Activated T-cell treated with anti-CD3 and anti-CD28 coated beads for 4 hours (primary cell): ENCODE measurements around the gene P4HA2.

Experiments used
- DNase-seq: peaks from one replicate; pipeline ENCODE4 v3.0.0-alpha.2; 2020

The P4HA2 gene

DNA sequence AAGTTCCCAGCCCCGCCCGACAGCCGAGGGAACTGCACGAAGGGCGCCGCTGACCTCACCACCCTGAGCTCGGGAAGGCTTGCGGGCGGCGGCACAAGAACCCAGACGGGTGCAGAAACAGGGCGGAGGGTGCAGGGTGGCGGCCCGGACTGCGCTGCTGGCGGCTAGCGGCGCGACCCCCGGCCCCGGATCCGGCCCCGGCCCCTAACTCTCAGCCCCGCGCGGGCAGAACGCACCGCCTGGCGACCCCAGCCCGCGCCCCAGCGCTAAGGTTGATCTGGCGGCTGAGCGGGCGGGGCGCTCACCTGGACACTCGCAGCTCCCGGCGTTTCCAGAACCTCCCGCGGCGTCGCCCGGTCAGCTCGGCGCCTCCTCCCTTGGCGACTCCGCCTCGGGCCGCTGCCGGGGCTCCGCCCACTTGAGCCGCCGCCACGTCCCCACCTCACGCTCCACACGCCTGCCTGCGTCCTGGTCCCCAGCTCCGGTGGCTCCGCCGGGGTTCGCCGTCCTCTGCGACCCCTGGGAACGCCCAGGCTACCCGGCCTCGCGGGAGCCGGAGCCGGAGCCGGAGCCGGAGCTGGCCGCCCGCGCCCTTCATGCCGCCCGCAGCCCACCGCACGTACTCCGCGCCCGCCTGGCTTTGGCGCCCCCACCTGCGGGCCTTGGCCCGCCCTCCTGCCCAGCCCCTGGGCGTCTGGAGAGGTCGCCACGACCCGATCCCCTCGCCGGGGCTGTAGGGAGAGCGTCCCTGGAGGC is at the start of gene P4HA2:
Gene P4HA2, minus strand, starts transcription at position 369 of the 756 bp plus-strand sequence. CDS start 9,227 bp downstream, outside the sequence.
- DNase-seq, result no peak

- no peak for DNase-seq
Observed at GRCh38 chr5:132277256-132277655, 49.6 kb upstream of the P4HA2 start.

DNA sequence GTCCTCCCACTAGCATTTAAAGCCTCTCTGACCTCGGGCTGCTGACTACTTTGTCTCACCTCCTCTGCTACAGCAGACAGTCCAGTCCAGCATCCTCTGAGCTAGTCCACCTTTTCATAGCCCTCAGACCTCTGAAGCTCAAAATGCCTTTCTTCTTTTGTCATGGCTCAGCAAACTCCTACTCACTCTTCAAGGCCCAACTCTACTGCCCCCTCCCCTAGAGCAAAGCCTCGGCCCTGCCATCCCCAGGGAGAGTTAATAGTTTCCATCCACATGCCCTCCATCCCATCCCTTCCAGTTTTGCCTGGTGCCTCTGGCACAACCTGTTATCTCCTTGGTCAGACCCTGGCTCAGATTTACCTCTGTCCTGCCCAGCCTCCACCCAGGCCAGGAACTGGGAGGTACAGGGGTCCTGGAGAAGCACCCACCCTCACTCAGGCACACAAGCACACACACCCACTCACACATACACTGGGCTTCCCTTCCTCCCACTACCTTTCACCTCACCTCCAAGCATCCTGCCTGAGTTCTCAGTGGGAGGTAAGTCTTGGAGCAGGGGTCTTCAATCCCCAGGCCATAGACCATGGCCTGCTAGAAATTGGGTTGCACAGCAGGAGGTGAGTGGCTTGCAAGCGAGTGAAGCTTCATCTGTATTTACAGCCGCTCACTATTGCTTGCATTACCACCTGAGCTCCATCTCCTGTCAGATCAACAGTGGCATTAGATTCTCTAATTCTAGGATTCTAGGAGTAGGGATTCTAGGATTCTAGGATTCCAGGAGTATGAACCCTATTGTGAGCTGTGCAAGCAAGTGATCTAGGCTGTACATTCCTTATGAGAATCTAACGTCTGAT is 47.9 kb upstream of the P4HA2 start:
- no peak for DNase-seq

DNA sequence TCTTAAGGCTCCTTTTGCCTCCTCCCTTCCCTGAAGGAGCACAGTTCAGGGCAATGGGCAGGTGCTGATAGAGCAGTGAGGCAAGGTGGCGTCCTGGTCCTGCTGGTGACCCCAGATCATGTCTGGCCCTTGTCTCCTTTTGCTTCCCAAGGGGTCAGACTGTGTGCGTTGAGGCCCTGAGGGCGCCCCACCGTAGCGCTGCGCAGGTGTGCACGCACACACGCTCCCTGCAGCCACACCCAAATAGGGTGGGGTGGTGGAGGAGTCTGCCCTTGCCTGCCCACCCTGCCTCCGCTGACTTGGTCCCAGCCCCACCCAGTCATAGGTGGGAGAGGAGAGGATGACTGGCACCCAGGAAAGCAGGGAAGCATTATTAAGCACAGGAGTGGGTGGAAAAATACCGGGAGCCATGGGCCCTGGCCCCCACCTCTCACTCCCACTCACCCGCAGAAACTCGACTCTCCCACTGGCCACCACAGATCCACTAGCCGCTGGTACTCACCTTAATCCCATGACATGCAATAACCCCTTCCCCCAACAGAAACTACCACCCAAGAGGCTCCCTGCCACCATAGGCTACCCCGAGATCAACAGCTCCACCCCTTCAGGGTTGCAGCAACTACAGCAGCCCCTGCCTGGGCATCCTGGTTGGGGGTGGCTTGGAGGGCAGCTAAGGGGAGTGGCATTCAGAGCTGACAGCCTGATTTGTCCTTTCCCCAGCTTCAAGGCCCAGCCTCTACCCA is 46.6 kb upstream of the P4HA2 start:
- no peak for DNase-seq

DNA sequence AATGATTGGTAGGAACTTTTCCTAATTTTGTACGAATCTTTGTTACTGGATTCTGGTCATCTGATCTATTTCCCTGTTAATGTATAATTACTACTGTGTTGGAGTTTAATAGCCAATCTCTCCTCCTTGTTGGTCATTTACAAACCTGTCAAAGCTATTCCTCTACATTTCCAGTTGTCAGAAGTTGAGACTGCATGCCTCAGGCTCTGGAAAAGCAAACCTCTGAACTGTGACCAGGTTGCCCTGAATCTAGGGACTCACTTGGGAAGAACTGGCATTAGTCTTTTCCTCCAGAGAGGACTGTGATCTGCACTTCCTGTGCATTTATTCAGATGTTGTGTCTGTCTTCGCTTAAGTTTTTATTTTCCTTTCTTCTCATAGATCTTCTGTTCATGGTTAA is 46.0 kb upstream of the P4HA2 start:
- no peak for DNase-seq

- peak; percentile 69 for DNase-seq
Observed at GRCh38 chr5:132272311-132273210, 44.9 kb upstream of the P4HA2 start.

DNA sequence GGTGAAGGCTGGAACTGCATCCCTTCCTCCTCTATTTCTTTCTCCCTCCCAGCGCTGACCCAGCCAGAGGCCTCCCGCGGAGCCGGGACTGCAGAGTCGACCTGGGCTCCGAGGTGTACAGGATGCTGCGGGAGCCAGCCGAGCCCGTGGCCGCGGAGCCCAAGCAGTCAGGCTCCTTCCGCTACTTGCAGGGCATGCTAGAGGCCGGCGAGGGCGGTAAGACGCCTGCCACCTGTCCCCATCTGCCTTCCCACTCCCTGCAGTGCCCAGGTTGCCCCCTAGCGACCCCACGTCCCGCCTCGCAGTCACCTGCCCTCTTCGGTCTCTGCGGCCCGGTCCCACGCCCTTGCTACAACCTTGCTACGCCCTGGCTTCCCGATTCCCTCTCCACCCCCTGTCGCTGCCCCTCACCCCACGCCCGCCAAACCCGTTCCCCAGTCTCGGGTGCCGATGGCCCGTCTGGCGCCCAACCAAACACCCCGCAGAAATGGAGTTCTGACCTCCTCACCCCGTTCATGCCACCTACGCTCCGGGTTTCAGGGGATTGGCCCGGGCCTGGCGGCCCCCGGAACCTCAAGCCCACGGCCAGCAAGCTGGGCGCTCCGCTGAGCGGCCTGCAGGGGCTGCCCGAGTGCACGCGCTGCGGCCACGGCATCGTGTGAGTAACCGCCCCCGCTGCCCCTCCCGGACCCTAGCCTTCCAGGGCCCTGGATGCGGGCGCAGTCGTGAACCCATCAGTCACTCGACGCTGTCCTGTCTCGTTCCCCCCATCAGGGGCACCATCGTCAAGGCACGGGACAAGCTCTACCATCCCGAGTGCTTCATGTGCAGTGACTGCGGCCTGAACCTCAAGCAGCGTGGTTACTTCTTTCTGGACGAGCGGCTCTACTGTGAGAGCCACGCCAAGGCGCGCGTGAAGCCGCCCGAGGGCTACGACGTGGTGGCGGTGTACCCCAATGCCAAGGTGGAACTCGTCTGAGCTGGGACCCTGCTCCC is 43.9 kb upstream of the P4HA2 start:
- no peak for DNase-seq

GRCh38 chr5:132270706-132271105 is 43.1 kb upstream of the P4HA2 start:
- no peak for DNase-seq

- DNase-seq, result no peak
Observed at GRCh38 chr5:132270335-132270665, 42.6 kb upstream of the P4HA2 start.

GRCh38 chr5:132269635-132270334 is 42.1 kb upstream of the P4HA2 start:
- DNase-seq, result no peak

DNA sequence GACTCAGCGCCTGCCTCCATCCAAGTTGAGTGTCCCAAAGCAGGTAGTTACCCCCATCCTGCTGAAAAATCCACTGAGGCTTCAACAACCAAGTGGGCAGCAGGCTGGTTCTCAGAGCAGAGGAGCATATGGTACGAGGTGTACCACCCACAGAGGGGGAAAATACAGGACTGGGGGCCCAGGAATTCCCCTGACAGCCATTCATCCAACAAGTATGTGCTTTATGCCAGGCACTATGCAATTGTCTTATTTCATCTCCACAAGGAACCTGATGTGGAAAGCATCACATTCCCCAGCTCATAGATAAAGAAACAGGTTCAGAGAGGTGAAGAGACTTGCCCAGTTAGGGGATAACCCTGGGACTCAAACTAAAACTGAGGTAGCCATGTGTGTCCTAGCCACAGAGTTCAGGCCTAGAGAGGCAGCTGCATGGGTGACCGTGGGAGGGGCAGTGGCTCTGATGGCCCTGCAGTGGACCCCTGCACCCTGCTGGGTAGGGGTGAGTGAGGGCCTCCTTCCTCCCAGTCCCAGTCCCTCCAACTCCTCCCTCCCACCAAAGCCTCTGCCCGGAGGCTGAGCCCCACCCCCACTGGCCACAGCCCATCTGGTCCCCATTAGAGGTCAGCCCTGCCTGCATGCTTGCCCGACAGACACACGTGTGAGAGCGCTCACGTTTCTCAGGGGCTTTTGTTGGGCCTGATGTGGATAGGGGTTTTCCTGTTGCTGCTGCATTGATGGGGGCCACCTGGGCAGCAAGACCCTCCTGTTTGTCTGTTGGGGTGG is 41.3 kb upstream of the P4HA2 start:
- DNase-seq, result no peak

DNA sequence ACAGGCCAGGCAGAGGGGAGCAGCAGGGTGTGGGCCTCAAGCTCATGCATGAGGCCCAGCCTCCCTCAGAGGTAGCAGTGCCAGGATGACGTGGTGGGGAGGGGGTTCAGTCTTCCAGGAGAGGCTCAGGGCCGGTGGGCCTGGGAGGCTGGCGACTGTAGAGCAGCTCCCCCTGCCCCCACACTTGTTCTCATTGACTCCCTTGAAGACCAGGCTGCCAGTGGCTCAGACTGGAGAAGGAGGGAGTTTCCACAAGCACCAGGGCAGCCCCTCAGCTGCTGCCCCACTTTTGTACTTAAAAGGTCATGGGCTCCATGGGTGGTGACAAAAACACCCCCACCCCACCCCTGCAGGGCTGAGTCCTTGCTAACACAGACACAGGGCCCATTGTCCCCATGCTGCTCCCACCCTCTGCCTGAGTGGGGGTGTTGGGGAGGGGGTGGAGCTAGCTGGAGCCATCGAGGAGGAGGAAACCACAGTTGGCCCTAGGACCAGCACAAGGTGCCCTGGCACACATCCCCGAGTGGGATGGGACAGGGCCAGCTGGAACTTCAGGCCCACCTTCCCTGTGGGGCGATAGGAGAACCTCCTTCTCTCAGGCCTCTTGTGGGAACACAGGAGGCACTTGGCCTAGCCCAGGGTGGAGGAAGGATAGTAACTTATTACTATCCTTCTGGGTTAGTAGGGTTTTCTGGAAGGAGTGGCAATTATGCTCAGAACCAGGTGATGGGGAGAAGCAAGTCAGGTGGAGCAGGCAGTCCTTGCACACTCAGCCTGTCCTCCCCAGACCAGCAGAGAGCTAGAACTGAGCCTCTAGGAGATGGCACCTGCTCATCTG is 40.5 kb upstream of the P4HA2 start:
- DNase-seq, result no peak

DNA sequence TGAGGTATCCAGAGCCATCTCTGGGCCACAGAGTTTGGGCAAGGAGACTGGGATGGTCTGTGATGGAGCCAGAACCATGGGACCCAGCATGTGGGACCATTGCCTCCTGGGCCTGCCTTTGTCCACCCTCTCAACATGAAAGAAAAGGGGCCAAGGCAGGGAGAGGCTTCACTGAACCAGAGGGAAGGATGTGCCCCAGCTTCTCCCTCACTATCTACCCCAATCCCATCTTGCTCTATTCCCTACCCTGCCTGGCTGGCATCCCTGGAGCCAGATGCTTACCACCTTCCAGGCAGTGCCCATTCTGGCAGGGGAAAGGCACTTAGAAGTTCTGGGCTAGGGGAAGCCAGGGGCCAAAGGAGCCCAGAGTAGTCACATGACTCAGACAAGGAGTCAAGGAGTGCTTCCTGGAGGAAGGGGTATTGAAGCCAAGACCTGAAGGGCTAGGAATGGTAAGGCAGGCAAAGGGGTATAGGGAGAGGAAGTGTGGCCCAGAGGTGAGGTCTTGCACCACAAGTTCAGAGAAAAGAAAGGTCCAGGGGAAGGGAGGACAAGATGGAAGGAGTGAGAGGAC is 39.6 kb upstream of the P4HA2 start:
- DNase-seq, result no peak

DNA sequence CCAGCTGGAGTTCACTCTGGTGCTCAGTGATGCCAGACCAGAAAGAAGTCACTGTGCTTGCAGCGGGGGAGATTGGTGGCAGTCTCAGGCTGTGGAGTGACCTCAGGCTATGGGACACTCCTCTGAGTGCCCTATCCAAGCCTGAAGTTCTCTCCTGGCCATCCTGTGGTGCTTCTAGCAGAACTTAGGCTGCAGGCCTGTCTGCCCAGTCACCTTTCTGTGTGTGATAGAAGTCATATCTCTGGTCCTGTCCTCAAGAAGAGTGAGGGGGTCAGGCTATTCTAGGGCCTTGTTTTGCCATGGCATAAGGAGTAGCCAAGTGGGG is 39.1 kb upstream of the P4HA2 start:
- DNase-seq, result no peak

GRCh38 chr5:132266031-132266835 is 38.6 kb upstream of the P4HA2 start:
- no peak for DNase-seq

- DNase-seq, result no peak
Observed at GRCh38 chr5:132265336-132266030, 37.8 kb upstream of the P4HA2 start.
